A673 (cell line): ENCODE results near the gene PRR23C. TPM values are rescaled to one million over a fixed set of nuclear protein-coding genes. Genes with fewer than 3 reads are reported as not detected.

ENCODE experiments used
- BruUV-seq: library from RNA; stranded (reverse); fragments of 400-500 nt; replicated peaks from 2 replicates; lab custom pipeline; 2021; lab: Mats Ljungman, UMichigan
- CTCF ChIA-PET: fragments of 300-600 bp; sonication (Branson Sonifier 250); formaldehyde crosslinking; loops from one replicate; lab custom pipeline; 2022; ENCODE audit warnings: antibody characterized with exemption; lab: Charles Lee
- POLR2A ChIA-PET: fragments of 300-600 bp; sonication (Branson Sonifier 250); formaldehyde crosslinking; loops from one replicate; lab custom pipeline; 2022; ENCODE audit warnings: antibody characterized with exemption; ENCODE audit not compliant: low non-redundant PET; lab: Charles Lee
- DNase-seq: peaks from one replicate; pipeline ENCODE4 v3.0.0-alpha.2; 2015; ENCODE audit warnings: low spot score
- H3K27ac ChIP-seq: fragments of 200-600 bp; sonication (generic); 2 replicates; pipeline ENCODE4 v1.5.1; 2016; ENCODE audit warnings: mixed run types, low read depth, mild to moderate bottlenecking, mixed read lengths, antibody characterized with exemption, low read length; ENCODE audit not compliant: poor library complexity, severe bottlenecking
- H3K27me3 ChIP-seq: fragments of 200-600 bp; sonication (generic); replicated peaks from 2 replicates; pipeline ENCODE4 v1.6.1; 2017; ENCODE audit warnings: mixed run types, low read depth, mild to moderate bottlenecking, mixed read lengths, antibody characterized with exemption, low read length; ENCODE audit not compliant: insufficient read depth, poor library complexity
- H3K36me3 ChIP-seq: fragments of 200-600 bp; sonication (generic); 2 replicates; pipeline ENCODE4 v1.6.1; 2016; ENCODE audit warnings: mixed run types, mild to moderate bottlenecking, mixed read lengths, antibody characterized with exemption, low read length; ENCODE audit not compliant: insufficient read depth, poor library complexity, severe bottlenecking
- H3K4me1 ChIP-seq: fragments of 200-600 bp; sonication (generic); 2 replicates; pipeline ENCODE4 v1.6.1; 2017; ENCODE audit warnings: mixed run types, mild to moderate bottlenecking, mixed read lengths, antibody characterized with exemption, low read length; ENCODE audit not compliant: insufficient read depth, poor library complexity, severe bottlenecking
- H3K4me3 ChIP-seq: fragments of 200-600 bp; sonication (generic); 2 replicates; pipeline ENCODE4 v1.5.1; 2016; ENCODE audit warnings: low read depth, mixed run types, mild to moderate bottlenecking, mixed read lengths, low read length; ENCODE audit not compliant: poor library complexity, severe bottlenecking
- H3K9me3 ChIP-seq: fragments of 200-600 bp; sonication (generic); 2 replicates; pipeline ENCODE4 v1.6.1; 2016; ENCODE audit warnings: mixed run types, low read depth, mild to moderate bottlenecking, mixed read lengths, antibody characterized with exemption, low read length; ENCODE audit not compliant: poor library complexity, severe bottlenecking
- CTCF ChIP-seq: fragments of 300-800, 200-600 bp; sonication (generic); conservative IDR thresholded peaks from 2 replicates; pipeline ENCODE4 v1.5.1; 2017; ENCODE audit warnings: low read depth, mild to moderate bottlenecking, antibody characterized with exemption, low read length, moderate library complexity, mixed read lengths
- EZH2 ChIP-seq: fragments of 200-600 bp; sonication (generic); IDR thresholded peaks from 2 replicates; pipeline ENCODE4 v1.6.1; 2017; ENCODE audit warnings: borderline replicate concordance, low read depth, mild to moderate bottlenecking, mixed read lengths, antibody characterized with exemption, low read length; ENCODE audit not compliant: poor library complexity, severe bottlenecking
- intact Hi-C: fragments of 100-400 bp; cut with micrococcal nuclease; formaldehyde crosslinking; loops from one replicate; pipeline ENCODE4 v1.10.0; 2022; ENCODE audit not compliant: unreplicated experiment
- total RNA-seq: library from RNA; stranded (reverse); gene quantifications from 2 replicates; pipeline ENCODE4 v1.2.3, GENCODE V29; 2021

Gene PRR23C
- total RNA-seq, 1 experiment from 2014 or later: not detected

- TF ChIP-seq CTCF (no peak), EZH2 (no peak)
- no TSS peak for BruUV-seq
- H3K9me3 ChIP-seq: no peaks in the 10 kb centered on the region
- no peaks in the 10 kb centered on the region for H3K4me1 ChIP-seq
- H3K27me3 ChIP-seq: no peaks in the 10 kb centered on the region
- no peak within 1 kb of the TSS for H3K4me3 ChIP-seq
- intact Hi-C loops: no loop called here
- ChIA-PET POLR2A (no interaction called here), CTCF (no interaction called here)
- no peak within 1 kb of the TSS for H3K27ac ChIP-seq
- DNase-seq: no peak
- no peaks in the 10 kb centered on the region for H3K36me3 ChIP-seq
Measured at GRCh38 chr3:139006051-139006716, 38.5 kb downstream of the PRR23C start, which contains the start of gene PRR23A. Gene PRR23A (minus strand): TSS chr3:139006268. CDS start chr3:139006268, 0 bp downstream.

- H3K9me3 ChIP-seq: no peaks in the 10 kb centered on the region
- no TSS peak for BruUV-seq
- H3K36me3 ChIP-seq: no peaks in the 10 kb centered on the region
- no peaks in the 10 kb centered on the region for H3K4me1 ChIP-seq
- DNase-seq: no peak
- ChIA-PET POLR2A (no interaction called here), CTCF (no interaction called here)
- H3K27ac ChIP-seq: no peak overlapping the region
- intact Hi-C loops: no loop called here
- H3K4me3 ChIP-seq: no peak overlapping the region
- TF ChIP-seq CTCF (no peak), EZH2 (no peak)
- no peaks in the 10 kb centered on the region for H3K27me3 ChIP-seq
Measured at GRCh38 chr3:139005356-139005993, 39.2 kb downstream of the PRR23C start.

- no TSS peak for BruUV-seq
- Histone ChIP-seq H3K4me3 (no peak overlapping the region), H3K27me3 (peaks cover 37% of the 10 kb centered on the region), H3K4me1 (no peaks in the 10 kb centered on the region), H3K36me3 (no peaks in the 10 kb centered on the region), H3K9me3 (no peaks in the 10 kb centered on the region), H3K27ac (no peak overlapping the region)
- ChIA-PET CTCF (no interaction called here), POLR2A (no interaction called here)
- intact Hi-C loops: no loop called here
- no peak for DNase-seq
- TF ChIP-seq CTCF: no peak
- no peak for TF ChIP-seq EZH2
Measured at GRCh38 chr3:138995706-138996105, 49.0 kb downstream of the PRR23C start.

Other genes with a start within 250 kb of the PRR23C start
- 16.4 and 17.4 TPM in 2 replicates for gene PIK3CB, start 210.0 kb downstream of the PRR23C start, total RNA-seq
- gene FOXL2, start 97.8 kb downstream of the PRR23C start, total RNA-seq: not detected in 2 replicates
- gene FOXL2NB, start 97.7 kb downstream of the PRR23C start, total RNA-seq: not detected in 2 replicates
- gene PRR23A, start 38.6 kb downstream of the PRR23C start, total RNA-seq: not detected in 2 replicates
- gene PRR23B, start 24.0 kb downstream of the PRR23C start, total RNA-seq: not detected in 2 replicates